ENCODE results near the gene GLIS1.

GLIS1 gene

GRCh38 chr1:53638360-53639035, 100.5 kb downstream of the GLIS1 start:
- no peak for DNase-seq (ENCODE audit: low read depth)

GRCh38 chr1:53637511-53638359, 101.2 kb downstream of the GLIS1 start:
- no peak for DNase-seq (ENCODE audit: low read depth)

GRCh38 chr1:53636621-53637171, 102.3 kb downstream of the GLIS1 start:
- no peak for DNase-seq (ENCODE audit: low read depth)

- DNase-seq (ENCODE audit: low read depth) = no peak
These were observed 104.4 kb downstream of the GLIS1 start for GRCh38 chr1:53634571-53634979.

GRCh38 chr1:53633073-53633704, 105.8 kb downstream of the GLIS1 start:
- DNase-seq (ENCODE audit: low read depth) = no peak

- DNase-seq (ENCODE audit: low read depth) = no peak
These were observed 107.2 kb downstream of the GLIS1 start for GRCh38 chr1:53631622-53632310.

- DNase-seq (ENCODE audit: low read depth) = no peak
These were observed 109.8 kb downstream of the GLIS1 start for GRCh38 chr1:53629101-53629691.

- no peak for DNase-seq (ENCODE audit: low read depth)
These were observed 110.5 kb downstream of the GLIS1 start for GRCh38 chr1:53628286-53628955.

GRCh38 chr1:53627666-53628065, 111.3 kb downstream of the GLIS1 start:
- no peak for DNase-seq (ENCODE audit: low read depth)

GRCh38 chr1:53627031-53627430, 111.9 kb downstream of the GLIS1 start:
- no peak for DNase-seq (ENCODE audit: low read depth)

- no peak for DNase-seq (ENCODE audit: low read depth)
These were observed 112.3 kb downstream of the GLIS1 start for GRCh38 chr1:53626616-53627015.

GRCh38 chr1:53625766-53626520, 113.0 kb downstream of the GLIS1 start:
- peak; percentile 16 for DNase-seq (ENCODE audit: low read depth)

GRCh38 chr1:53625049-53625448, 113.9 kb downstream of the GLIS1 start:
- peak; percentile 50 for DNase-seq (ENCODE audit: low read depth)

GRCh38 chr1:53622531-53622930, 116.4 kb downstream of the GLIS1 start:
- no peak for DNase-seq (ENCODE audit: low read depth)

- DNase-seq (ENCODE audit: low read depth) = no peak
These were observed 117.8 kb downstream of the GLIS1 start for GRCh38 chr1:53621144-53621543.

GRCh38 chr1:53620061-53620855, 118.7 kb downstream of the GLIS1 start:
- DNase-seq (ENCODE audit: low read depth) = peak; percentile 35

- DNase-seq (ENCODE audit: low read depth) = no peak
These were observed 119.5 kb downstream of the GLIS1 start for GRCh38 chr1:53619367-53620060.

- no peak for DNase-seq (ENCODE audit: low read depth)
These were observed 120.2 kb downstream of the GLIS1 start for GRCh38 chr1:53618500-53619366.
